Nephron (organoid): Measurements from ENCODE around the gene FANCG.

Source experiments
- H3K27ac Mint-ChIP-seq, 3 experiments: 2 replicates each; pipeline ENCODE4 v1.8.0; 2020; ENCODE audit warnings: mixed read lengths in 3 of 3, mild to moderate bottlenecking in 2 of 3, moderate library complexity in 1 of 3
- H3K27me3 Mint-ChIP-seq: 2 replicates; pipeline ENCODE4 v1.8.0; 2021; ENCODE audit warnings: low read depth, mild to moderate bottlenecking, moderate library complexity, mixed read lengths
- H3K36me3 Mint-ChIP-seq: 2 replicates; pipeline ENCODE4 v1.8.0; 2020; ENCODE audit warnings: low read depth, mixed read lengths
- H3K4me1 Mint-ChIP-seq: 2 replicates; pipeline ENCODE4 v1.8.0; 2020; ENCODE audit warnings: mixed read lengths
- H3K4me3 Mint-ChIP-seq, 3 experiments: 2 replicates each; pipeline ENCODE4 v1.8.0; 2020; ENCODE audit warnings: mild to moderate bottlenecking in 3 of 3, mixed read lengths in 3 of 3, moderate library complexity in 2 of 3
- H3K9me3 Mint-ChIP-seq: 2 replicates; pipeline ENCODE4 v1.8.0; 2020; ENCODE audit warnings: mixed read lengths
- CTCF ChIP-seq, 3 experiments: fragments of 200-600 bp; sonication (generic); IDR thresholded peaks; one replicate each; pipeline ENCODE4 v1.5.0; 2021; ENCODE audit warnings: antibody characterized with exemption in 3 of 3; ENCODE audit not compliant: unreplicated experiment in 3 of 3

FANCG gene

GRCh38 chr9:35059438-35059837, 20.3 kb downstream of the FANCG start:
- no peaks in the 10 kb centered on the region for H3K27me3 Mint-ChIP-seq
- H3K9me3 Mint-ChIP-seq: no peaks in the 10 kb centered on the region
- H3K27ac Mint-ChIP-seq: no peak overlapping the region
- H3K4me1 Mint-ChIP-seq: no peaks in the 10 kb centered on the region
- no peak for TF ChIP-seq CTCF (IDR thresholded peaks at IDR 0.05; ENCODE audit: unreplicated experiment in 3 of 3)
- H3K4me3 Mint-ChIP-seq: no peak overlapping the region
- H3K36me3 Mint-ChIP-seq: peaks cover 99% of the 10 kb centered on the region

- Mint-ChIP-seq H3K27ac (no peak overlapping the region), H3K27me3 (no peaks in the 10 kb centered on the region), H3K4me3 (no peak overlapping the region), H3K9me3 (peaks cover 3% of the 10 kb centered on the region), H3K36me3 (peaks cover 100% of the 10 kb centered on the region), H3K4me1 (no peaks in the 10 kb centered on the region)
- TF ChIP-seq CTCF (IDR thresholded peaks at IDR 0.05; ENCODE audit: unreplicated experiment in 3 of 3): no peak
Measured at GRCh38 chr9:35057271-35057620, 22.5 kb downstream of the FANCG start.

GRCh38 chr9:35056571-35057270, 23.0 kb downstream of the FANCG start:
- Mint-ChIP-seq H3K27ac (no peak overlapping the region), H3K9me3 (peaks cover 3% of the 10 kb centered on the region), H3K36me3 (peaks cover 99% of the 10 kb centered on the region), H3K4me3 (no peak overlapping the region), H3K4me1 (no peaks in the 10 kb centered on the region), H3K27me3 (no peaks in the 10 kb centered on the region)
- TF ChIP-seq CTCF (IDR thresholded peaks at IDR 0.05; ENCODE audit: unreplicated experiment in 3 of 3): no peak

- no peak for TF ChIP-seq CTCF (IDR thresholded peaks at IDR 0.05; ENCODE audit: unreplicated experiment in 3 of 3)
- no peak overlapping the region for H3K4me3 Mint-ChIP-seq
- H3K27ac Mint-ChIP-seq: no peak overlapping the region
- H3K27me3 Mint-ChIP-seq: no peaks in the 10 kb centered on the region
- peaks cover 93% of the 10 kb centered on the region for H3K36me3 Mint-ChIP-seq
- H3K4me1 Mint-ChIP-seq: no peaks in the 10 kb centered on the region
- peaks cover 3% of the 10 kb centered on the region for H3K9me3 Mint-ChIP-seq
Measured at GRCh38 chr9:35054871-35055644, 24.7 kb downstream of the FANCG start.

- Mint-ChIP-seq H3K36me3 (peaks cover 92% of the 10 kb centered on the region), H3K27me3 (no peaks in the 10 kb centered on the region), H3K4me3 (no peak overlapping the region), H3K4me1 (no peaks in the 10 kb centered on the region), H3K9me3 (peaks cover 3% of the 10 kb centered on the region), H3K27ac (no peak overlapping the region)
- TF ChIP-seq CTCF (IDR thresholded peaks at IDR 0.05; ENCODE audit: unreplicated experiment in 3 of 3): no peak
Measured at GRCh38 chr9:35054185-35054835, 25.4 kb downstream of the FANCG start.
